H1 (cell line): ENCODE measurements around the gene BCAS1. TPM values are rescaled to one million over a fixed set of nuclear protein-coding genes. Genes with fewer than 3 reads are reported as not detected.

Experiments used
- polyA plus RNA-seq, 7 experiments: library from polyadenylated mRNA; depleted of rRNA in 3 of 7; stranded (reverse) in 5 of 7; unstranded in 2 of 7; fragments of >200 nt in 5 of 7; fragments of 200-250 nt in 2 of 7; gene quantifications; 1 replicate in 5 of 7; 2 replicates in 1 of 7; 4 replicates in 1 of 7; pipeline versions ENCODE4 v1.2.1 to v1.2.3, GENCODE V29; 2011 to 2013; ENCODE audit warnings: missing spikeins in 2 of 7, mixed read lengths in 2 of 7
- total RNA-seq: library from RNA; stranded (reverse); fragmentation: NEBNext Ultra II Directional; extraction: Animal tissue kit (Norgen Biotek cat#: 25700); gene quantifications from 2 replicates; pipeline ENCODE4 v1.2.1, GENCODE V29; 2021
- TF ChIP-seq, protein P1 (sequence below): IDR thresholded peaks from 2 replicates; pipeline ENCODE4 v1.6.1; 2012; ENCODE audit warnings: inconsistent platforms
- TF ChIP-seq, protein P2 (sequence below): IDR thresholded peaks from 2 replicates; pipeline ENCODE4 v1.6.1; 2012; ENCODE audit warnings: inconsistent platforms

Gene BCAS1
- total and polyA plus RNA-seq, 2 of the 8 experiments (the other 6 are each of a cell fraction or from before 2014, with no cell fraction given), result 0.06 to 0.19 TPM

DNA sequence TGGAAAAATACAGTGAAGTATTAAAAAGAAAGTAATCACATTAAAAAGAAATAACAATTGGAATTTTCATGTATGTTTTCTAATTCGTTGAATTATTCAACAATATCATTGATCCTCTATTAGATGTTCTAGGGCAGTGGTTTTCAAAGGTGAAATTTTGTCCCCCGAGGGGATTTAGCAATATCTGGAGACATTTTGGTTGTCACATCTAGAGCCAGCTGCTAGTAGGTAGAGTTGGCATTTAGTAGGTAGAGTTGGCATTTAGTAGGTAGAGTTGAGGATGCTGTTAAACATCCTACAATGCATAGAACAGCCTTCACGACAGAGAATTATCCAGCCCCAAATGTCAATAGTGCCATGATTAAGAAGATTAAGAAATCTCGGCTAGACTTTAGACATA, 173.7 kb downstream of the BCAS1 start (continued):
- TF ChIP-seq, protein P1, sequence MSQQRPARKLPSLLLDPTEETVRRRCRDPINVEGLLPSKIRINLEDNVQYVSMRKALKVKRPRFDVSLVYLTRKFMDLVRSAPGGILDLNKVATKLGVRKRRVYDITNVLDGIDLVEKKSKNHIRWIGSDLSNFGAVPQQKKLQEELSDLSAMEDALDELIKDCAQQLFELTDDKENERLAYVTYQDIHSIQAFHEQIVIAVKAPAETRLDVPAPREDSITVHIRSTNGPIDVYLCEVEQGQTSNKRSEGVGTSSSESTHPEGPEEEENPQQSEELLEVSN, result no peak
- TF ChIP-seq, protein P2, sequence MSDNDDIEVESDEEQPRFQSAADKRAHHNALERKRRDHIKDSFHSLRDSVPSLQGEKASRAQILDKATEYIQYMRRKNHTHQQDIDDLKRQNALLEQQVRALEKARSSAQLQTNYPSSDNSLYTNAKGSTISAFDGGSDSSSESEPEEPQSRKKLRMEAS, result no peak
